ENCODE measurements around the gene SCAMP4.

SCAMP4 gene

GRCh38 chr19:1942078-1942933 lies 37.1 kb downstream of the SCAMP4 start (continued):
- TF ChIP-seq ZBTB6 (tag by site-specific recombination; IDR thresholded peaks at IDR 0.05): peak; percentile 61; the same call in 1 of the 2 replicates
- peak; percentile 41; the same call in 1 of the 2 replicates for TF ChIP-seq ZNF629 (tag by site-specific recombination; IDR thresholded peaks at IDR 0.05)
- 0 out of 2 replicates have a peak, but pooled peaks have one; percentile 26 for TF ChIP-seq ZNF692 (tag by site-specific recombination; IDR thresholded peaks at IDR 0.05)
- TF ChIP-seq ZEB2 (tag by site-specific recombination; IDR thresholded peaks at IDR 0.05): peak; percentile 82
- peak; percentile 4; the same call in 1 of the 2 replicates for TF ChIP-seq EGR2 (tag by site-specific recombination; IDR thresholded peaks at IDR 0.05; ENCODE audit: low read depth)
- 0 out of 2 replicates have a peak, but pooled peaks have one; percentile 35 for TF ChIP-seq ZNF639 (tag by site-specific recombination; IDR thresholded peaks at IDR 0.05)
- TF ChIP-seq ZBTB17 (tag by site-specific recombination; IDR thresholded peaks at IDR 0.05): peak; percentile 94
- TF ChIP-seq SP7 (tag by site-specific recombination; IDR thresholded peaks at IDR 0.05): peak; percentile 41
- peak; percentile 83 for TF ChIP-seq PATZ1 (tag by site-specific recombination; IDR thresholded peaks at IDR 0.05)
- TF ChIP-seq ZSCAN30 (tag by site-specific recombination; IDR thresholded peaks at IDR 0.05): peak; percentile 55; the same call in 1 of the 2 replicates
- TF ChIP-seq ZNF571 (tag by site-specific recombination; IDR thresholded peaks at IDR 0.05): no peak
- peak; percentile 19; the same call in 1 of the 2 replicates for TF ChIP-seq GLIS1 (tag by site-specific recombination; IDR thresholded peaks at IDR 0.05)
- peak; percentile 10 for TF ChIP-seq KLF8 (tag by site-specific recombination; IDR thresholded peaks at IDR 0.05)
- no peak for TF ChIP-seq ZNF560 (tag by site-specific recombination; IDR thresholded peaks at IDR 0.05; ENCODE audit: borderline replicate concordance)
- TF ChIP-seq TCF7L2 (IDR thresholded peaks at IDR 0.05; ENCODE audit: borderline replicate concordance, low read depth, low read length): no peak
- 0 out of 2 replicates have a peak, but pooled peaks have one; percentile 21 for TF ChIP-seq ZNF580 (tag by site-specific recombination; IDR thresholded peaks at IDR 0.05)
- TF ChIP-seq KLF1 (tag by site-specific recombination; IDR thresholded peaks at IDR 0.05): no peak; the same call in 1 of the 2 replicates
- peak; percentile 15; the same call in 1 of the 2 replicates for TF ChIP-seq ZNF398 (tag by site-specific recombination; IDR thresholded peaks at IDR 0.05)
- TF ChIP-seq ZBTB26 (tag by site-specific recombination; optimal IDR thresholded peaks at IDR 0.05): peak; percentile 33
- TF ChIP-seq HOXA7 (CRISPR knock-in tag; IDR thresholded peaks at IDR 0.05; ENCODE audit: borderline replicate concordance): no peak
- peak; percentile 90 for TF ChIP-seq ZBTB20 (tag by site-specific recombination; IDR thresholded peaks at IDR 0.05)
- peak; percentile 92 for TF ChIP-seq ZNF335 (tag by site-specific recombination; conservative IDR thresholded peaks at IDR 0.05)
- TF ChIP-seq PBX3 (CRISPR knock-in tag; IDR thresholded peaks at IDR 0.05): no peak
- peak; percentile 98 for TF ChIP-seq MZF1 (tag by site-specific recombination; IDR thresholded peaks at IDR 0.05; ENCODE audit: borderline replicate concordance)
- no peak for TF ChIP-seq KLF10 (tag by site-specific recombination; IDR thresholded peaks at IDR 0.05)
- no peak for TF ChIP-seq INSM2 (tag by site-specific recombination; IDR thresholded peaks at IDR 0.05)

Measured in HEK293 (cell line).